OCI-LY1 (cell line): Measurements from ENCODE around the gene GATAD2A.

Source experiments
- CTCF ChIP-seq: fragments of 200-600 bp; sonication (generic), shearing (Covaris generic); IDR thresholded peaks from 2 replicates; pipeline ENCODE4 v1.5.1; 2017; ENCODE audit warnings: mild to moderate bottlenecking, antibody characterized with exemption, low read length, moderate library complexity, mixed read lengths
- EZH2 ChIP-seq: fragments of 200-600 bp; sonication (generic), shearing (Covaris generic); IDR thresholded peaks from 2 replicates; pipeline ENCODE4 v1.8.0; 2017; ENCODE audit warnings: borderline replicate concordance, mixed run types, mild to moderate bottlenecking, antibody characterized with exemption, low read length, moderate library complexity, mixed read lengths

- TF ChIP-seq EZH2 (no peak), CTCF (no peak)
These were observed 101.9 kb downstream of the GATAD2A start for GRCh38 chr19:19507354-19507753.
